K562 (cell line): Measurements from ENCODE around the gene TMEM184A. TPM values are rescaled to one million over a fixed set of nuclear protein-coding genes. Genes with fewer than 3 reads are reported as not detected.

Experiments used
- ATF1 ChIP-seq, 2 experiments: fragments of 450-650 bp in 1 of 2; IDR thresholded peaks; 2 replicates each; pipeline ENCODE4 v1.6.1; 2016; ENCODE audit warnings: missing compliant biosample characterization in 1 of 2, missing genetic modification characterization in 1 of 2
- C11orf30 ChIP-seq: fragments of 450-650 bp; IDR thresholded peaks from 2 replicates; pipeline ENCODE4 v1.6.1; 2016; ENCODE audit warnings: low read depth, mild to moderate bottlenecking
- COPS2 ChIP-seq: fragments of 450-650 bp; conservative IDR thresholded peaks from 2 replicates; pipeline ENCODE4 v1.6.1; 2016; ENCODE audit warnings: mild to moderate bottlenecking, moderate library complexity
- E2F6 ChIP-seq, 2 experiments: IDR thresholded peaks; 2 replicates each; pipeline ENCODE4 v1.6.1; 2011; ENCODE audit warnings: borderline replicate concordance in 1 of 2, control low read depth in 1 of 2, low read depth in 1 of 2, low read length in 1 of 2, mild to moderate bottlenecking in 1 of 2, mixed read lengths in 1 of 2, moderate library complexity in 1 of 2; ENCODE audit not compliant: insufficient read depth in 1 of 2, insufficient read length in 1 of 2, poor library complexity in 1 of 2, severe bottlenecking in 1 of 2; ENCODE audit errors: extremely low read depth in 1 of 2
- ELF1 ChIP-seq: fragments of 200-800 bp; sonication (Bioruptor generic); IDR thresholded peaks from 2 replicates; pipeline ENCODE4 v1.6.1; 2016; ENCODE audit warnings: missing genetic modification characterization, missing compliant biosample characterization
- ETS2 ChIP-seq: IDR thresholded peaks from 2 replicates; pipeline ENCODE4 v1.6.1; 2016; ENCODE audit warnings: borderline replicate concordance, missing genetic modification characterization, mild to moderate bottlenecking, moderate library complexity, missing compliant biosample characterization; ENCODE audit not compliant: poor library complexity, severe bottlenecking
- GATAD2A ChIP-seq: fragments of 450-650 bp; IDR thresholded peaks from 2 replicates; pipeline ENCODE4 v1.6.1; 2017
- GTF2A2 ChIP-seq: IDR thresholded peaks from 2 replicates; pipeline ENCODE4 v1.6.1; 2016; ENCODE audit warnings: mild to moderate bottlenecking, missing genetic modification characterization, missing compliant biosample characterization
- JUND ChIP-seq, 2 experiments: IDR thresholded peaks; 2 replicates in 1 of 2; 3 replicates in 1 of 2; pipeline ENCODE4 v1.6.1; 2011; ENCODE audit warnings: borderline replicate concordance in 2 of 2, low read depth in 2 of 2, low read length in 2 of 2, improper control_type of control experiment in 1 of 2, missing biosample characterization in 1 of 2, missing genetic modification characterization in 1 of 2, missing genetic modification reagents in 1 of 2
- MAFK ChIP-seq: IDR thresholded peaks from 2 replicates; pipeline ENCODE4 v1.6.1; 2011; ENCODE audit warnings: low read length, improper control_type of control experiment
- REST ChIP-seq, 2 experiments: fragments of 450-650 bp; formaldehyde crosslinking in 1 of 2; IDR thresholded peaks; 2 replicates each; pipeline versions ENCODE4 v1.4.0 to v1.6.1; 2014 to 2020; ENCODE audit warnings: mild to moderate bottlenecking in 2 of 2, borderline replicate concordance in 1 of 2, low read depth in 1 of 2
- SRF ChIP-seq, 2 experiments: fragments of 250-450, 450-650 bp in 1 of 2; sonication (Bioruptor Pico) in 1 of 2; sonication (generic) in 1 of 2; formaldehyde crosslinking; IDR thresholded peaks; 2 replicates each; pipeline versions ENCODE4 v1.5.0 to v1.5.1; 2020 to 2022; ENCODE audit warnings: mild to moderate bottlenecking in 1 of 2, missing genetic modification reagents in 1 of 2
- TEAD1 ChIP-seq, 2 experiments: fragments of 450-650 bp in 1 of 2; sonication (generic) in 1 of 2; formaldehyde crosslinking; IDR thresholded peaks; 2 replicates each; pipeline versions ENCODE4 v1.4.0 to v1.8.0; 2020 to 2022; ENCODE audit warnings: mild to moderate bottlenecking in 2 of 2, missing genetic modification reagents in 1 of 2
- U2AF2 ChIP-seq: fragments of 200-400 bp; formaldehyde crosslinking; optimal IDR thresholded peaks from 2 replicates; pipeline ENCODE3; 2017; ENCODE audit warnings: low read depth, mild to moderate bottlenecking, low read length
- YY1 ChIP-seq, 3 experiments: IDR thresholded peaks; 2 replicates each; pipeline ENCODE4 v1.6.1; 2011; ENCODE audit warnings: low read length in 2 of 3, mild to moderate bottlenecking in 2 of 3, moderate library complexity in 2 of 3, borderline replicate concordance in 1 of 3, control low read depth in 1 of 3, low read depth in 1 of 3; ENCODE audit not compliant: insufficient read depth in 3 of 3, insufficient replicate concordance in 2 of 3, control insufficient read depth in 1 of 3, insufficient read length in 1 of 3; ENCODE audit errors: extremely low read depth in 1 of 3
- ZNF174 ChIP-seq: fragments of 250-450 bp; sonication (Bioruptor Pico); IDR thresholded peaks from 2 replicates; pipeline ENCODE4 v1.4.0; 2020; ENCODE audit warnings: mild to moderate bottlenecking
- ZNF311 ChIP-seq: fragments of 250-450 bp; sonication (Bioruptor Pico); IDR thresholded peaks from 2 replicates; pipeline ENCODE4 v1.4.0; 2020; ENCODE audit warnings: mild to moderate bottlenecking, moderate library complexity
- polyA plus RNA-seq, 8 experiments: library from polyadenylated mRNA; depleted of rRNA in 4 of 8; stranded (reverse) in 5 of 8; unstranded in 3 of 8; fragments of >200 nt; fragmentation: Nextera tagmentation in 2 of 8; fragmentation: Illumina TruSeq in 1 of 8; extraction: Ambion mirVana in 2 of 8; extraction: Trizol in 1 of 8; gene quantifications; 2 replicates each; pipeline versions ENCODE4 v1.2.1 to v1.2.3, GENCODE V29; 2011 to 2014; ENCODE audit warnings: inconsistent platforms in 1 of 8, missing spikeins in 1 of 8
- total RNA-seq, 7 experiments: library from RNA; depleted of rRNA in 6 of 7; stranded (reverse); fragments of >200 nt in 6 of 7; fragmentation: Illumina TruSeq in 2 of 7; extraction: Trizol in 2 of 7; gene quantifications; 2 replicates each; pipeline versions ENCODE4 v1.2.1 to v1.2.3, GENCODE V29; 2011 to 2021; ENCODE audit warnings: low replicate concordance in 1 of 7

TMEM184A gene
- total and polyA plus RNA-seq, 9 of the 15 experiments (the other 6 are each of a cell fraction or from before 2014, with no cell fraction given): 0.10 to 0.18 (median 0.11) TPM; not detected in 6

- TF ChIP-seq ELF1 (tag) (no peak), ATF1 (CRISPR knock-in tag; IDR thresholded peaks at IDR 0.05) (0 out of 2 replicates have a peak, but pooled peaks have one; percentile 45), ATF1 (tag; IDR thresholded peaks at IDR 0.05) (peak; percentile 82), COPS2 (no peak), GTF2A2 (tag) (no peak), REST (IDR thresholded peaks at IDR 0.05; ENCODE audit: borderline replicate concordance) (no peak), REST (CRISPR knock-in tag; IDR thresholded peaks at IDR 0.05; ENCODE audit: low read depth) (no peak), U2AF2 (no peak), ZNF311 (CRISPR knock-in tag) (no peak), C11orf30 (no peak), ETS2 (tag) (no peak), MAFK (no peak), E2F6 (IDR thresholded peaks at IDR 0.05; ENCODE audit: borderline replicate concordance in 1 of 2, extremely low read depth in 1 of 2, insufficient read depth in 1 of 2, insufficient read length in 1 of 2, low read depth in 1 of 2, low read length in 1 of 2, poor library complexity in 1 of 2, severe bottlenecking in 1 of 2) (peak in 1 of 2 experiments; percentile 42), ZNF174 (CRISPR knock-in tag) (no peak), TEAD1 (CRISPR knock-in tag; IDR thresholded peaks at IDR 0.05) (no peak), GATAD2A (no peak), YY1 (IDR thresholded peaks at IDR 0.05; ENCODE audit: borderline replicate concordance in 1 of 3, control insufficient read depth in 1 of 3, extremely low read depth in 1 of 3, insufficient read depth in 3 of 3, insufficient read length in 1 of 3, insufficient replicate concordance in 2 of 3, low read depth in 1 of 3, low read length in 2 of 3) (no peak), JUND (IDR thresholded peaks at IDR 0.05; ENCODE audit: borderline replicate concordance, low read depth, low read length) (0 out of 2 replicates have a peak, but pooled peaks have one; percentile 3), JUND (tag; IDR thresholded peaks at IDR 0.05; ENCODE audit: borderline replicate concordance, low read depth, low read length) (no peak), SRF (CRISPR knock-in tag; IDR thresholded peaks at IDR 0.05) (0 out of 4 replicates have a peak, but pooled peaks of 1 of the 2 experiments have one; percentile 43)
Measured at GRCh38 chr7:1569016-1569415, 13.0 kb upstream of the TMEM184A start (continued).
